ENCODE measurements around the gene MTURN. TPM values are rescaled to one million over a fixed set of nuclear protein-coding genes. Genes with fewer than 3 reads are reported as not detected.

MTURN gene
- total RNA-seq, 4 donors from 2014 or later: 32.0 to 86.3 (median 44.0) TPM

DNA sequence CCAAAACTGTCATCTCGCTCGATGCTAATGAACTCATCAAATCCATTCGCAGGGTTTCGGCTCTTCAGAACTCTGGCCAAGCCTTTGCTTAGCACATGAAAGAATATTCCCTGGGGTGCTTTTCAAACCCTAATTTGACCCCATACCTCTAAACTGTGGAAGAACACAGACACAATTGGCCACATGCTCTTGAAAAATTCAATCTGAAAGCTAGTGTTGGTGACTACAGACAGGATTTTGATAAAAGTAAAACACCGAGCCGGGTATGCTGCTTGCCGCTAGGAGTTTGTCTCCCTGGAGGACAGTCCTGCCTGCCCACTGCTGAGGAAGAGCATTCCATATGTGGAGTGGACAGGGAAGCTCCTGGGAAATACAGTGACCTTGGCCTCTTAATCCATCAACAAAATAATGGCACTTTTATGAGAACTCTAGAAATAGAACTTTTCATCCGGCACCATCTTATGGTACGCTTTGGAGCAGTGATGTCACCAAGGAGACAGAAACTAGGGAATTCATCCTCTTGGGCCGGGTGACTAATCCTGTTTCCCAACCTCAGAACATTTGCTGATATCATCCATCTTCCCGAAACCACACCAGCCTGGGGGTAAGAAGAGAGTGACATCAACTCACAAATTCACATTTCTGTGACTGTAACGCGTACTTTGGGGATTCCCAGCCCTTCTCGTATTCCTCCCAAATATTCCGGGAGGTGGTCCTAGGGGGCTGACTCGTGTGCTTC is 34.2 kb downstream of the MTURN start:
- H3K27me3 ChIP-seq: no peaks in the 10 kb centered on the region
- no peak overlapping the region for H3K27ac ChIP-seq
- H3K4me3 ChIP-seq (replicated peaks in 1 of 3): no peak overlapping the region
- peaks cover 29 to 49% of the 10 kb centered on the region in 2 donors for H3K4me1 ChIP-seq
- H3K9me3 ChIP-seq: no peaks in the 10 kb centered on the region
- H3K36me3 ChIP-seq: no peaks in the 10 kb centered on the region
- WGBS, 2 donors: 77 to 83% methylated on average over 16 of the region's 16 CpGs
- intact Hi-C loops (cut with DNase I): loop anchor here (5.0 to 10.0 kb wide), 2 partner anchors 243 to 396 kb away; no protein-coding TSS in a partner anchor
- TF ChIP-seq CTCF (IDR thresholded peaks at IDR 0.05): no peak
- TF ChIP-seq POLR2A (IDR thresholded peaks at IDR 0.05): no peak
- DNase-seq: no peak

- Histone ChIP-seq H3K4me3 (replicated peaks in 1 of 3) (no peak overlapping the region), H3K27ac (no peak overlapping the region), H3K36me3 (no peaks in the 10 kb centered on the region), H3K9me3 (no peaks in the 10 kb centered on the region), H3K4me1 (peaks cover 27 to 43% of the 10 kb centered on the region in 2 donors), H3K27me3 (no peaks in the 10 kb centered on the region)
- intact Hi-C loops (cut with DNase I): loop anchor here (5.0 to 10.0 kb wide), 2 partner anchors 243 to 395 kb away; no protein-coding TSS in a partner anchor
- WGBS, 2 donors: 79 to 91% methylated on average over 2 of the region's 2 CpGs
- TF ChIP-seq POLR2A (IDR thresholded peaks at IDR 0.05) (no peak), CTCF (IDR thresholded peaks at IDR 0.05) (no peak)
- no peak for DNase-seq
These were observed 34.8 kb downstream of the MTURN start for GRCh38 chr7:30169579-30169978.

DNA sequence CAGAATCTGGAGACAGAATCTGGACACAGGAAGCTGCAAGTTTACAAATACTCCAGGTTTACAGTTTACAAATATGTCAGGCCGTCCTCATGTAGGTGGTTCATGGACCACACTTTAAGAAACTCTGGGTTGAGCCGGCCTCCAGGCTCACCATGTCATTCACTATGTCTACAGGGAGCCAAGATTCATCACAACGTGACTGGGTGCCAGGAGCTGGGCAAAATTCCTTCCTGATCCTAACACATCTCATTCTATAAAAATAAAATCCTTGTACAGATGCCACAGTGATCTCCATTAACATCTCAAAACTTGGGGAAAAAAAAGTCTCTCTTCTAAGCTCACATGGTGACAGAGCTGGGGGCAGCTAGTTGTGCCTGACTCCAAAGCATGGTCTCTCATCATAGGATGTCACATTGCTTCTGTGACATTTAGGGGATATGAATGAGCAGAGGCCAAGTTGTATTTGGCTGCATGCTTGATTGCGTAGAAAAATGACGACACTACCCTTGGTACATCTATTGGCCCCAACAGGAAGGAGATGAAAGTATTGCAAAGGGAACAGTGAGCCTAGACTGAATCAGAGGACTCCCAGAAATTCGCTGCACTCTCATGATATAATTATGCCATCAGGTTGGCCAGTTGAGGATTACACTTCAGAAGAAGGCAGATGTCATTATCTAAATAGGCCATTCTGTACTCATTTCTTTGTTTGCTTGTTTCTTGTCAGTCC is 35.9 kb downstream of the MTURN start:
- H3K27ac ChIP-seq: no peak overlapping the region
- intact Hi-C loops (cut with DNase I): loop anchor here (10.0 kb wide), 1 partner anchor 104 kb away; no protein-coding TSS in a partner anchor
- no peak overlapping the region for H3K4me3 ChIP-seq (replicated peaks in 1 of 3)
- WGBS, 2 donors: 82 to 90% methylated on average over 6 of the region's 6 CpGs
- H3K27me3 ChIP-seq: no peaks in the 10 kb centered on the region
- H3K4me1 ChIP-seq: peaks cover 17 to 33% of the 10 kb centered on the region in 2 donors
- H3K36me3 ChIP-seq: no peaks in the 10 kb centered on the region
- DNase-seq: no peak
- H3K9me3 ChIP-seq: no peaks in the 10 kb centered on the region
- TF ChIP-seq CTCF (IDR thresholded peaks at IDR 0.05) (no peak), POLR2A (IDR thresholded peaks at IDR 0.05) (no peak)

- peak in 1 of 2 donors; percentile 28 for DNase-seq
- intact Hi-C loops (cut with DNase I): loop anchor here (10.0 kb wide), 1 partner anchor 103 kb away; no protein-coding TSS in a partner anchor
- Histone ChIP-seq H3K9me3 (no peaks in the 10 kb centered on the region), H3K4me1 (peaks cover 5 to 30% of the 10 kb centered on the region in 2 donors), H3K36me3 (no peaks in the 10 kb centered on the region), H3K27ac (peak overlapping the region in 2 of 3 donors; percentile 8 to 41), H3K4me3 (replicated peaks in 1 of 3) (no peak overlapping the region), H3K27me3 (no peaks in the 10 kb centered on the region)
- no peak for TF ChIP-seq POLR2A (IDR thresholded peaks at IDR 0.05)
- no peak for TF ChIP-seq CTCF (IDR thresholded peaks at IDR 0.05)
- 85 to 93% methylated on average over 7 to 9 of the region's 9 CpGs for WGBS, 2 donors
These were observed 37.1 kb downstream of the MTURN start for GRCh38 chr7:30171766-30172447.

Data from thyroid gland (tissue), 4 donors.